DMS114 treated with DMSO at 0.1 percent for 48 hours (cell line): Measurements from ENCODE around the gene MAPKAP1.
"Not testable (repeated sequence)": the region's sequence is repeated elsewhere in the genome, so short reads cannot be mapped to it uniquely, and the experiment has no call there.

Experiments used
- DNase-seq: peaks from one replicate; lab custom pipeline; 2025; ENCODE audit not compliant: unreplicated experiment; lab: John Stamatoyannopoulos, UW

The MAPKAP1 gene

DNA sequence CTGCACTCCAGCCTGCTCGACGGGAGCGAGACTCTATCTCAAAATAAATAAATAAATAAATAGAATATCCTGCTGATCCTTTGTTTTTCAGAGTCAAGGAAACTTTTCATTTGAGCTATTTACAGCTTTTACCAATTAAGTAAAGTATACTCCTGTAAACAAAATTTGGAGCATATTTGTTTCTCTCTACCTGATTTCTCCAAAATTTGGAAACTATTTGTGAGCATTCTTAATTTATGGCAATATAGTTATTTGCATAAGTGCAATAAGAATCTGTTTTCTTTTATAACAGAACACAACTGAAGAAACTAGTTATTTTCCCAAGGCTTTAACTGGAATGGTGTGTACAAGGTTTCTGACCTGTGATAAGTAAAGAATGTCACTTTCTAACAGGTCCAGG lies 135.2 kb downstream of the MAPKAP1 start:
- not testable (repeated sequence) for DNase-seq

- no peak for DNase-seq
These were observed 136.8 kb downstream of the MAPKAP1 start for GRCh38 chr9:125570246-125570645.

- no peak for DNase-seq
These were observed 138.4 kb downstream of the MAPKAP1 start for GRCh38 chr9:125568621-125569020.

GRCh38 chr9:125566051-125566450 lies 141.0 kb downstream of the MAPKAP1 start:
- DNase-seq: not testable (repeated sequence)

- DNase-seq: no peak
These were observed 141.9 kb downstream of the MAPKAP1 start for GRCh38 chr9:125565126-125565525.

DNA sequence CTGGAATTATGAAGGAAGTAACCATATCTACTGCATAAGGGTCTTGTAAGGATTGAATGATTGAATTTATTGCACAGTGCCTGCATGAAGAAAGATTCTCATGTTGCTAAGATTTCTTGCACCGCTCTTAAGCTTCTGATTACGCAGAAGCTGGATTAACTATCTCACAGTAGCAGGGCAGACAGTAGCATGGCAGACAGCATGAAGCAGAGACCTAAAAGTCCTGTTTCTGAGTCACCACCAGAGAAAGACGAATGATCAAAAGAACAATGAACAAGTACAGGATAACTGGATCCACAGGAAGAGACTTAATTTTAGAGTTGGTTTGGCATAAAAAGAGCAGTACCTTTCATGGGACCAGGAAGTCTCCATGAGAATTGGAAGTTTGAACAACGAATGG lies 142.4 kb downstream of the MAPKAP1 start:
- DNase-seq: no peak

DNA sequence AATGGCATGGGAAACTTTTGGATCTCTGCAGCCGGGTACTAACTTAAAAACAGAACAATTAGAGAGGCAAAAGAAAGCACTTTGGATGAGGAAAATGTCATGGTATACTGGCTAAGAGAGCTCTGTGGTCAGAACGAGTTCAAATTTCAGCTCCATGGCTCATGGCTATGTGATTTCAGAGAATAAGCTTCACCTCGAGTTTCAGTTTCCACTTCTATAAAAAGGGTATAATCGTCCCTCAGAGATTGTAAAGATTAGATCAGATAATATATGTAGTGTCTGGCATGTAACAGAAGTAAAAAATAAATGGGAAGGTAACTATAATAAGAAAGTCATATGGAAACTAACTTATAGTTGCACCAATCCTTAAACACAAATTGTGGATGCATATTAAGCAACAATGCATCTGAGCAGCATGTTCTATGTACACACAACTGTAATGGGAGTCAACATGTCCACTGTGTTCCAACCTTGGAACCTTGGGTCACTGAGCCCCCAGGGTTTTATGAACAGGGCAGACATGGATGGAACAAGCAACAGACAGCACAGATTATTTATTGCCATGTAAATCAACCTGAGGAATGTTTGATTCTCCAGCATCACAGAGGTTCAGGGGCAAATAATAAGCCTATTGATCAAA lies 145.4 kb downstream of the MAPKAP1 start:
- DNase-seq: no peak

GRCh38 chr9:125559894-125560293 lies 147.1 kb downstream of the MAPKAP1 start:
- no peak for DNase-seq

DNA sequence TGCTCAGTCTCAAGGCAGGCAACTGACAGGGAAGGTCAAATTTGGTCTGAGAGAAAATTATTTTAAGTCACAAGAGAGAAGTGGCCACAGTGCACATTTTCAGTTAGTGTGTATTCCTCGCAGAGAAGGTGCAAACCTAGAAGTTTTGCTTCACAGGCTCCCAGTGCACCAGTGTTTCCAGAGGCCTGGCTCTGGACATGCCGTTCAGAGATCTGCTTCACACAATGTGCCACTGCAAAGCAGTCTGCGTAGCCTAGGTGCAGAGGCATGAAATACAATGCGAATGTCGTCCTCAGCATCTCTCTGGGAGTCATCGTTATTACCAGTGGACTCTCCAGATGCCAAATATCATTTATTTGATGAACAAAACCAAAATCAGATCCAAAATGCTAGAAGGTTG lies 147.8 kb downstream of the MAPKAP1 start:
- no peak for DNase-seq

- peak; percentile 32 for DNase-seq
These were observed 148.4 kb downstream of the MAPKAP1 start for GRCh38 chr9:125558453-125559092.

GRCh38 chr9:125556046-125556721 lies 150.8 kb downstream of the MAPKAP1 start:
- DNase-seq: no peak

DNA sequence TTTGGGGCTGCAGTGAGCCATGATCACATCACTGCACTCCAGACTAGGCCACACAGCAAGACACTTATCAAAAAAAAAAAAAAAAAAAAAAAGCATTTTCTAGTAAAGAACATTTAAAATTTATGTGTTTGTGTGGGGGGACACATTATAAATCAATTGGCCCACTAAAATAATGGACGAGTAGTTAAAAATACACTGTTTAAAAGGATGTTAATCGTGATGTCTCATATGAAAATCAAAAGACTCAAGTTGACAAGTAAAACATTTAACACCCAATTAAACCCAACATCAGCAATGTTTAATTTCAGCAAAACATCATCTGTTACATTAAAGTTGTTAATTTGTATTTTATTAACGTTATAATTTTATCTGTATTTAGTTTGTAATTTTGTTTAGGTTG lies 152.3 kb downstream of the MAPKAP1 start:
- DNase-seq: no peak

- DNase-seq: no peak
These were observed 155.2 kb downstream of the MAPKAP1 start for GRCh38 chr9:125551781-125552180.

DNA sequence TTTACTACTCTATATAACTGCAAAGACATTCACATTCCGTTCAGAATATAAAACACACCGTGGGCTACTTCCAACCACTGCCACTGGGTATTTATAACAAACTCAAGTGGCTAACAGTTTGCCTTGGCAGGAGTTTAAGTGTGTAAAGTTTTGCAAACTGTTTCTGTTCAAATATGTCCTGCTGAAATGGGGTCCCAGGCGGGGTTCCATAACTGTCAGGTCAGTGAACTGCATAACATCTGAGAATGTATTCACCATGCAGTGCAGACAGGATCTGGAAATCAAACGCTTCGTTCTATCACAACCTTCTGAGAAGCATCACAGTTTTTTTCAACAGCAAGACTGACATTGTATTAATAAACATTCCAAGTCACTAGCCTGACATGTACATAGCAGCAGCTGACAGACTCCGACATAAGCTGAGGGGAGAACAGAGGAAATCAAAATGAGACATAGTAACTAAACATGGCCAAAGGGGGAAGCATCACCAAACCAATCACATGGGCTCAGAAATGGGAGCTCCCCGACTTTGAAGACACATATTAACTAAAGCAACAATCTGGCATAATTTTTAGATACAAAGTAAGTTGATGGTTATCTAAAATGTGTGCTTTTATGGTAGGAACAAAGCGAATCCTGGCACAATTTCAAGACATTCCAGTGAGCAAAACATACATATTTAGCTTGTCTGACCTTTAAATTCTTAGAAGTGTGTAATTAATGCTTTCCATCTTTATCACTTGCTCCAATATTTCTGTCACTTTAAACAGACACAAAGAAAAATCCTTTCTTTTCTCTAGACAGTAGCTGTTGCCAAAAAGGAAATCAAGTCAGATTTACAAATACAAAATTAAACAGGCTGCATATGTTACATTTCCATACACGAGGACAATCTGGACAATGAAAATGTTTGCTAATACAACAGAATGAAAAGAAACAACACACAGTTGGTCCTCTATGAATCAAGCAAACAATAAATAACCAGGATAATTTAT lies 156.8 kb downstream of the MAPKAP1 start:
- DNase-seq: no peak

DNA sequence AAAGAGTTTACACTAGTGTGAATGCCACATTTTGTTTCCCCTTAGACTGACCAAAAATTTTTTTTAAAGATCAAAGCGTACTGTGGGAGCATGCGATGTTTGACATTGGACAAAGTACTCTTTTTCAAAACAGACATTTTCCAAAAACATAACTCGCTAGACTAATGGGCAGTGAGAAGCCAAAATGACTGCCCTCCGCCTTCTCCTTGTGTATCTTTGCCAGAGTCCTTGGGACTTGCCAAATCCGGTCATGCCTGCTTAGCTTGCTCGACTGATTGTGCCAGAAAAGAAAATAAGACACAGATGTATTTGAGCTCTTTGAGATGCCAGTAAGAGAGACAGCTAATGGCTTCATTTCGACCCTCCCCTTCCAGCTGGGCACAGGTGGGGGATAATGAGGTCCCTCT lies 157.5 kb downstream of the MAPKAP1 start:
- no peak for DNase-seq

DNA sequence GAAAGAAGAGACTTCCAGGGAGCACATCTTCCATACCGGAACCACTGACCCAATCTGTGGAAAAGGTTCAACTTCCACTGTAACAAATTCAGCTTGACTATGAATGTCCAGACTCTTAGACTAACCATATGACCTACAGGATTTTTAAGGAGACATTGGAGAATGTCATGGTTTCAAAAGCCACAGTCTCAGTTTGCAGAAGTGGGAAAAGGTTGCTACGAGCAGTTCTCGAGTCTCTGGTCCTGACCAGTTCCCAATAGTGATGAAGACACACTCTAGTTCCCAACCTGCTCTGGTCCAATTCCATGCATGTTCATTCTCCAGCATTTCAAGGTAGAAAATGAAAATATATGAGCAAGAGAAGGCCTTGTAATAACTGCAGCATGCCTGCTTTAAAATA lies 158.0 kb downstream of the MAPKAP1 start:
- no peak for DNase-seq

DNA sequence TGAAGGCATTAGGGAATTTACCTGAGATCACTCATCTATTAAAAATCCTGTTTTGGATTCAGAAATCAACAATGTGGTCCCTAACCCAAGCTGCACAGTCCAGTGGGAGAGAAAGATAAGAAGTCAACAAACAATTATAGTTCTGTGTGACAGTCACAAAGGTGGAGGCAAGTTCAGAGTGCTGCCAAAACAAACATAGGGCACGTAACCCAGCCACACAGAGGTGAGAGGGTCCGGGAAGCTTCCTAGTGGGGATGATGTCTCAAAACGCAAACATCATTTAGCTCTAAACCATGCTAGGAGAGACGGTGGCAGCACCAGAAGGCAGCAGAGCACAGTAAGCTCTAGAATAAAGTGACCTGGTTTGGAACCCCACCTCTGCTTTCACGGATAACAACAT lies 158.9 kb downstream of the MAPKAP1 start:
- DNase-seq: no peak

GRCh38 chr9:125547368-125547767 lies 159.6 kb downstream of the MAPKAP1 start:
- DNase-seq: no peak

GRCh38 chr9:125545845-125546244 lies 161.2 kb downstream of the MAPKAP1 start:
- no peak for DNase-seq

GRCh38 chr9:125544988-125545651 lies 161.9 kb downstream of the MAPKAP1 start:
- no peak for DNase-seq

DNA sequence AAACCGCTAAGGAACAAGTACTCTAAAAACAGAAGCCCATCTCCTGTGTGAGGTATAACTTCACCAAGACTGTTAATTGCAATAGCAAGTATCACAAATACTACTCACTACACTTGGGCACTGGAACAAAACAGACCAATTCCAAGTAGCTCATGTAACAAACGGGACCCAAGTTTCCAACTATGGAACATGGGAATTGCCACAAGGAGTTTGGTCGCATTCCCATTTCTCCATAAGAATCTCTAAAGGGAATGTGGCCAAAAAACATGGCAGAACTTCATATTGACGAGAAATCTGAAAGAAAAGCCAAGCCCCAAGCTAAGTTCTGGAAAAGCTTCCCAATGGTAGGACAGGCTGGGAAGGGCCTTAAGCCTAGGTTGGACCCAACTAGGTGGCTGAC lies 162.5 kb downstream of the MAPKAP1 start:
- no peak for DNase-seq
